ENCODE measurements around the gene ANO1. TPM values are rescaled to one million over a fixed set of nuclear protein-coding genes. Genes with fewer than 3 reads are reported as not detected.

Gene ANO1
- polyA plus RNA-seq, 2 of the 4 experiments (the other 2 are of a cell fraction) = 0.27 to 0.44 TPM

DNA sequence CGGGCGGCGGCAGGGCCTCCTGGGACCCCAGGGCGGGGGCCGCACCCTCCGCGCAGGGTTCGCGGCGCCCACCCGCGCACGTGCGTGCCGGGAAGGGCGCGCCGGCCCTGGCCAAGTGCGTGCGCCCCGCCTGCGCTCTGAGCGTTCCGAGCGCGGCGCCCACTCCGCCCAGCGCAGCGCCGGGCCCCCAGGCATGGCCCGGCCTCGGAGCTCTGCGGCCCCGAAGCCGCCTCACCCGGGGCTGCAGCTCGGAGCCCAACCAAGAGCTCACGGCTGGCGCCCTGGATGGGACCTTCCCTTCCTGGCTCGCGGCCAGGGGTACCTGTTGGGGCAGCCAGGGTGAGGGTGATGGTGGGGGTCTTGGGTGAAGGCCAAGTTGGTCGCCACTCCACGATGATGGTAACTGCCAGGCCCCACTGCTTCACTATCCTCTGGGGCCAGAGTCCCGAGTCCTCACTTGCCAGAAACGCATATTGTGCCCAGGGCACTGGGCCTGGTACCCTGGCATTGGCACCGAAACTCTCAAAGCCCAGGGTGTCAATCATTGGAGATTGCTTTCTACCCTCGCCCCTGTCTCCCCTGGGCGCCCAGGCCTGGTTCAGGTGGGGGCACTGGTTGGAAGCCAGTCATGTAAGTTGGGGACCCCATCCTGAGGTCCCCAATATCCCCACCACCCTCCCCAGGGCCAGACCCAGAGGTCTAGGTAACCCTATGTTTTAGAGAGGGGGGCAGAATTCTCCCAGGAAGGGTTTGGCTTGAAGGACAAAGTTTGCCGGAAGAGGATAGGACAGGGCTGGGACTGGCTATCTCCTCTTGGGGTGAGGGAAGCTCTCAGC lies 882 bp downstream of the ANO1 start:
- POLR2A ChIA-PET = no interaction called here
- CTCF ChIA-PET = interaction anchor here (1.4 to 1.5 kb wide), 4 partner anchors 9 to 163 kb away, joined by 3 to 5 read pairs (median 3); no protein-coding TSS in a partner anchor
- H3K4me2 ChIP-seq = peak overlapping the region; percentile 69
- ATAC-seq = no peak
- peak overlapping the region; percentile 38 for H3K4me3 ChIP-seq
- peak overlapping the region in 1 of 2 experiments; percentile 71; a peak in 2 of 6 replicates for H3K27ac ChIP-seq
- H3K4me1 ChIP-seq = no peaks in the 10 kb centered on the region; the same call in 2 of the 3 replicates
- no peak for DNase-seq (ENCODE audit: low read depth in 1 of 2, low spot score in 1 of 2)
- FAIRE-seq = no peak
- TF ChIP-seq EP300 (IDR thresholded peaks at IDR 0.05) (no peak), FOXS1 (CRISPR knock-in tag; IDR thresholded peaks at IDR 0.05) (no peak), CHD4 (IDR thresholded peaks at IDR 0.05; ENCODE audit: borderline replicate concordance) (no peak), KDM1A (IDR thresholded peaks at IDR 0.05; ENCODE audit: low read depth) (no peak), HOXB13 (CRISPR knock-in tag; IDR thresholded peaks at IDR 0.05; ENCODE audit: low read depth) (no peak), RARB (CRISPR knock-in tag; IDR thresholded peaks at IDR 0.05) (no peak), SMC3 (IDR thresholded peaks at IDR 0.05) (no peak), FOSB (CRISPR knock-in tag; IDR thresholded peaks at IDR 0.05) (no peak), NR3C1 (IDR thresholded peaks at IDR 0.05) (no peak), ZC3H11A (IDR thresholded peaks at IDR 0.05) (no peak), GATA3 (IDR thresholded peaks at IDR 0.05; ENCODE audit: borderline replicate concordance) (no peak), FOSL2 (IDR thresholded peaks at IDR 0.05) (no peak), FOSL2 (CRISPR knock-in tag; IDR thresholded peaks at IDR 0.05) (no peak), RNF2 (IDR thresholded peaks at IDR 0.05; ENCODE audit: borderline replicate concordance, low read depth) (no peak), KDM5A (IDR thresholded peaks at IDR 0.05) (no peak), BHLHE40 (IDR thresholded peaks at IDR 0.05; ENCODE audit: low read depth, low read length) (no peak), TFCP2L1 (CRISPR knock-in tag; IDR thresholded peaks at IDR 0.05) (no peak), ZFP36 (IDR thresholded peaks at IDR 0.05; ENCODE audit: borderline replicate concordance, partially characterized antibody) (no peak)
- TF ChIP-seq, protein P1, sequence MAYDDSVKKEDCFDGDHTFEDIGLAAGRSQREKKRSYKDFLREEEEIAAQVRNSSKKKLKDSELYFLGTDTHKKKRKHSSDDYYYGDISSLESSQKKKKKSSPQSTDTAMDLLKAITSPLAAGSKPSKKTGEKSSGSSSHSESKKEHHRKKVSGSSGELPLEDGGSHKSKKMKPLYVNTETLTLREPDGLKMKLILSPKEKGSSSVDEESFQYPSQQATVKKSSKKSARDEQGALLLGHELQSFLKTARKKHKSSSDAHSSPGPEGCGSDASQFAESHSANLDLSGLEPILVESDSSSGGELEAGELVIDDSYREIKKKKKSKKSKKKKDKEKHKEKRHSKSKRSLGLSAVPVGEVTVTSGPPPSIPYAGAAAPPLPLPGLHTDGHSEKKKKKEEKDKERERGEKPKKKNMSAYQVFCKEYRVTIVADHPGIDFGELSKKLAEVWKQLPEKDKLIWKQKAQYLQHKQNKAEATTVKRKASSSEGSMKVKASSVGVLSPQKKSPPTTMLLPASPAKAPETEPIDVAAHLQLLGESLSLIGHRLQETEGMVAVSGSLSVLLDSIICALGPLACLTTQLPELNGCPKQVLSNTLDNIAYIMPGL (CRISPR knock-in tag; IDR thresholded peaks at IDR 0.05; ENCODE audit: borderline replicate concordance) = no peak
- TF ChIP-seq, protein P2, sequence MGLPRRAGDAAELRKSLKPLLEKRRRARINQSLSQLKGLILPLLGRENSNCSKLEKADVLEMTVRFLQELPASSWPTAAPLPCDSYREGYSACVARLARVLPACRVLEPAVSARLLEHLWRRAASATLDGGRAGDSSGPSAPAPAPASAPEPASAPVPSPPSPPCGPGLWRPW (IDR thresholded peaks at IDR 0.05) = no peak
- H3K9me3 ChIP-seq = no peaks in the 10 kb centered on the region
- WGBS (ENCODE audit: missing lambda C conversion rate) = 84% methylated on average over 21 of the region's 50 CpGs

DNA sequence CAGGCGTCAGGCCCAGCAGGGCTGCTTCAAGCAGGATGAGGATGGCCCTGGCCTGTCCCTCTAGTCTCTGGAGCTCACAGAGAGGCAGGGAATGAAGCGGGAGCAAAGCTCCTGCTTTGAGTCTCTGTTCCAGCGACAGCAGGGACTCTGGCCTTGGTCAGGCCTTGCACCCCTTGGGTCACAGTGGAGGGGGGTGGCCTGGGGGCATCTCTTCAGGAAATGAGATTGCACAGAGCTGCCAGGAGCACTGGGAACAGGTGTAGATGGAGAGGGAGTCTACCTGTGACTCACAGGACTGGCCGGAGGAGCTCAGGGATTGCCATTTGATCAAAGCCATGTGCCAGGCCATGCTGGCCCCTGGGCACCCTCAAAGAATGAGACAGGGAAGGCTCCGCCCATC lies 1.6 kb downstream of the ANO1 start:
- no peak for ATAC-seq
- ChIA-PET CTCF (interaction anchor here (0.5 to 1.5 kb wide), 7 partner anchors 8 to 348 kb away, joined by 3 to 6 read pairs (median 3); no protein-coding TSS in a partner anchor), POLR2A (no interaction called here)
- no peak overlapping the region for H3K4me2 ChIP-seq
- TF ChIP-seq KDM5A (IDR thresholded peaks at IDR 0.05) (no peak), FOXS1 (CRISPR knock-in tag; IDR thresholded peaks at IDR 0.05) (no peak), CHD2 (IDR thresholded peaks at IDR 0.05; ENCODE audit: low read length, partially characterized antibody) (no peak), RNF2 (IDR thresholded peaks at IDR 0.05; ENCODE audit: borderline replicate concordance, low read depth) (no peak), CHD4 (IDR thresholded peaks at IDR 0.05; ENCODE audit: borderline replicate concordance) (no peak), RCOR1 (IDR thresholded peaks at IDR 0.05; ENCODE audit: low read depth, low read length) (no peak), POLR2AphosphoS2 (conservative IDR thresholded peaks at IDR 0.05; ENCODE audit: low read length) (no peak), BHLHE40 (IDR thresholded peaks at IDR 0.05; ENCODE audit: low read depth, low read length) (no peak), MYC (IDR thresholded peaks at IDR 0.05; ENCODE audit: borderline replicate concordance, low read length) (no peak), RFX5 (IDR thresholded peaks at IDR 0.05) (no peak), ZC3H11A (IDR thresholded peaks at IDR 0.05) (no peak)
- TF ChIP-seq, protein P3, sequence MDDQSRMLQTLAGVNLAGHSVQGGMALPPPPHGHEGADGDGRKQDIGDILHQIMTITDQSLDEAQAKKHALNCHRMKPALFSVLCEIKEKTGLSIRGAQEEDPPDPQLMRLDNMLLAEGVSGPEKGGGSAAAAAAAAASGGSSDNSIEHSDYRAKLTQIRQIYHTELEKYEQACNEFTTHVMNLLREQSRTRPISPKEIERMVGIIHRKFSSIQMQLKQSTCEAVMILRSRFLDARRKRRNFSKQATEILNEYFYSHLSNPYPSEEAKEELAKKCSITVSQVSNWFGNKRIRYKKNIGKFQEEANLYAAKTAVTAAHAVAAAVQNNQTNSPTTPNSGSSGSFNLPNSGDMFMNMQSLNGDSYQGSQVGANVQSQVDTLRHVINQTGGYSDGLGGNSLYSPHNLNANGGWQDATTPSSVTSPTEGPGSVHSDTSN (IDR thresholded peaks at IDR 0.05) = no peak
- TF ChIP-seq, protein P4, sequence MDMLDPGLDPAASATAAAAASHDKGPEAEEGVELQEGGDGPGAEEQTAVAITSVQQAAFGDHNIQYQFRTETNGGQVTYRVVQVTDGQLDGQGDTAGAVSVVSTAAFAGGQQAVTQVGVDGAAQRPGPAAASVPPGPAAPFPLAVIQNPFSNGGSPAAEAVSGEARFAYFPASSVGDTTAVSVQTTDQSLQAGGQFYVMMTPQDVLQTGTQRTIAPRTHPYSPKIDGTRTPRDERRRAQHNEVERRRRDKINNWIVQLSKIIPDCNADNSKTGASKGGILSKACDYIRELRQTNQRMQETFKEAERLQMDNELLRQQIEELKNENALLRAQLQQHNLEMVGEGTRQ (IDR thresholded peaks at IDR 0.05) = no peak
- WGBS (ENCODE audit: missing lambda C conversion rate) = 47% methylated on average over 5 of the region's 5 CpGs
- no peak for DNase-seq (ENCODE audit: low read depth in 1 of 2, low spot score in 1 of 2)
- no peak overlapping the region for H3K4me3 ChIP-seq
- no peaks in the 10 kb centered on the region; the same call in 2 of the 3 replicates for H3K4me1 ChIP-seq
- no peak for FAIRE-seq
- H3K9me3 ChIP-seq = no peaks in the 10 kb centered on the region
- no peak overlapping the region for H3K27ac ChIP-seq

Measured in A549 (cell line).